Fibroblast of mammary gland (primary cell): ENCODE results near the gene RMND5A.

ENCODE experiments used
- DNase-seq: peaks from one replicate; pipeline ENCODE4 v3.0.0-alpha.2; 2010; ENCODE audit warnings: low read depth
- H3K4me3 ChIP-seq: 2 replicates; pipeline ENCODE4 v1.5.1; 2011; ENCODE audit warnings: low read depth, mild to moderate bottlenecking, low read length, moderate library complexity; ENCODE audit not compliant: control insufficient read depth
- CTCF ChIP-seq: conservative IDR thresholded peaks from 2 replicates; pipeline ENCODE4 v1.5.1; 2011; ENCODE audit warnings: low read depth, low read length, inconsistent platforms; ENCODE audit not compliant: control insufficient read depth, insufficient read depth

Gene RMND5A

GRCh38 chr2:86764661-86765309 is 44.7 kb downstream of the RMND5A start:
- peak; percentile 55 for DNase-seq
- no peak overlapping the region for H3K4me3 ChIP-seq
- TF ChIP-seq CTCF: peak; percentile 69

GRCh38 chr2:86765310-86765695 is 45.2 kb downstream of the RMND5A start:
- no peak for DNase-seq
- TF ChIP-seq CTCF: no peak
- no peak overlapping the region for H3K4me3 ChIP-seq

- no peak overlapping the region for H3K4me3 ChIP-seq
- no peak for TF ChIP-seq CTCF
- DNase-seq: no peak
Observed at GRCh38 chr2:86768189-86768949, 48.3 kb downstream of the RMND5A start.

- no peak overlapping the region for H3K4me3 ChIP-seq
Observed at GRCh38 chr2:86769838-86770237, 49.7 kb downstream of the RMND5A start.

GRCh38 chr2:86770816-86771301 is 50.8 kb downstream of the RMND5A start:
- no peak overlapping the region for H3K4me3 ChIP-seq
- DNase-seq: no peak
- no peak for TF ChIP-seq CTCF

More at GRCh38 chr2:86769838-86770237, 49.7 kb downstream of the RMND5A start:
- DNase-seq: no peak
- no peak for TF ChIP-seq CTCF

GRCh38 chr2:86772611-86773010 is 52.5 kb downstream of the RMND5A start:
- H3K4me3 ChIP-seq: no peak overlapping the region
- TF ChIP-seq CTCF: no peak
- no peak for DNase-seq
